Measurements from ENCODE around the gene IPPK.
A peak's percentile ranks its signal among the peaks of the same experiment; 100 is the strongest.

IPPK gene

DNA sequence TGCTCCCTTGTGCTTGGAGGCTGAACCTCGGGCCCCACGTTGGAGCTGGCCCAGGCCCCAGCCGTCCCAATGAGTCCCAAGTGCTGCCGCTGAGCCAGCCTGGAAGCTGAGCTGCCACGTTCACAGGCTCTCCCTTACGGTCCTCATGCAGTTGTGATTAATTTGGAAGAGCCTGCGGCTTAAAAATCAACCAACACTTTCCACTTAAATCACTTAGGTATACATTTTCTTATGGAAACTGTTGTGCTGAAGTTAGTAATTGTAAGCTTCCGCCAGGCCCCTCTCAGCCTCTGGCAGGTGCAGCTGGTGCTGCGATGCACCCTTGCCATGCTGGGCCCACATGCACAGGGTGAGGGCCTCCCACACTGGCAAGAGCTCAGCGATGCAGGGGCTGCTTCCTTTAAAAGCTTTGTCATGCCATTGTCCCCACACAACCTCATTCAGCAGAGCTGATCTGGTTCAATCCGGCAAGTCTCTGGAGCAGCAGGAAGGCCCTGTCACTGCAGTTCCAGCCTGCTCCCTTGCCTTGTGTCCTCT is 61.0 kb downstream of the IPPK start:
- intact Hi-C loops (cut with DNase I; ENCODE audit: low total_unique reads) = no loop called here
- TF ChIP-seq, protein P1, sequence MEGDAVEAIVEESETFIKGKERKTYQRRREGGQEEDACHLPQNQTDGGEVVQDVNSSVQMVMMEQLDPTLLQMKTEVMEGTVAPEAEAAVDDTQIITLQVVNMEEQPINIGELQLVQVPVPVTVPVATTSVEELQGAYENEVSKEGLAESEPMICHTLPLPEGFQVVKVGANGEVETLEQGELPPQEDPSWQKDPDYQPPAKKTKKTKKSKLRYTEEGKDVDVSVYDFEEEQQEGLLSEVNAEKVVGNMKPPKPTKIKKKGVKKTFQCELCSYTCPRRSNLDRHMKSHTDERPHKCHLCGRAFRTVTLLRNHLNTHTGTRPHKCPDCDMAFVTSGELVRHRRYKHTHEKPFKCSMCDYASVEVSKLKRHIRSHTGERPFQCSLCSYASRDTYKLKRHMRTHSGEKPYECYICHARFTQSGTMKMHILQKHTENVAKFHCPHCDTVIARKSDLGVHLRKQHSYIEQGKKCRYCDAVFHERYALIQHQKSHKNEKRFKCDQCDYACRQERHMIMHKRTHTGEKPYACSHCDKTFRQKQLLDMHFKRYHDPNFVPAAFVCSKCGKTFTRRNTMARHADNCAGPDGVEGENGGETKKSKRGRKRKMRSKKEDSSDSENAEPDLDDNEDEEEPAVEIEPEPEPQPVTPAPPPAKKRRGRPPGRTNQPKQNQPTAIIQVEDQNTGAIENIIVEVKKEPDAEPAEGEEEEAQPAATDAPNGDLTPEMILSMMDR (IDR thresholded peaks at IDR 0.05) = no peak

DNA sequence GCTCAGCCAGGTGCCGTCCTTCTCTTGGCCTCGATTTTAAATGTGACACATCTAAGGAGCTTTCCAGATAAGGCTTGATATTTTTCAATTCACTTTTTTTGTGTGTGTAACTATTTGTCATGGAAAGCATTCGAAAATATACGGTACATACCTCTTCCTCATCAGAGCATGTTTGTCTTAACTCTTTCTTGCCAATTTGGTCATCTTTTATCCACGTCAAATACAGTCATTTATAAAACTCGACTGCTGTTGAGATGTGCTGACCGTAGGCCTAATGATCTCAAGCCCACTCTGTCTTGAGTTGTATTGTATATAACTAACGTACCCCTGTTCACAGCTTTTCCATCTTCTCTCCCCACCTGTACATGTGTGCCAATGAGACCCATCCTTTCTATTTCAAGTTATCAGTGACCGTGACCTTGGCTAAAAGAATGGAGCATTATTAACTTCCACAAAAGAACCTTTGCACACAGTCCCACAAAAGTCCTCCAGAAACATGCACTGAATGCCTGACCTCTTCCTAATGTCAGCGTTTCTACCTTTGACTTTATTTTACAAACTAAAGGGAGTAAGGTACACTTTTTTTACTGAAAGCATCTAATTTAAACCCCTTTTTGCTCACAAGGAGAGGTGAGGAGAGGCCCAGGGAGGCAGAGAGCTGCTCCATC is 61.6 kb downstream of the IPPK start:
- Histone ChIP-seq H3K9me3 (no peaks in the 10 kb centered on the region), H3K27me3 (no peaks in the 10 kb centered on the region), H3K27ac (peak overlapping the region; percentile 72 to 74), H3K4me1 (peaks cover 0 to 38% (median 23%) of the 10 kb centered on the region in 4 donors), H3K36me3 (peaks cover 0 to 31% (median 18%) of the 10 kb centered on the region in 3 donors), H3K4me3 (no peak overlapping the region)
- DNase-seq = no peak
- TF ChIP-seq, protein P1 (IDR thresholded peaks at IDR 0.05) = no peak
- intact Hi-C loops (cut with DNase I; ENCODE audit: low total_unique reads) = no loop called here

More for the DNA sequence above, 61.0 kb downstream of the IPPK start:
- Histone ChIP-seq H3K4me1 (peaks cover 0 to 40% (median 23%) of the 10 kb centered on the region in 4 donors), H3K9me3 (no peaks in the 10 kb centered on the region), H3K4me3 (no peak overlapping the region), H3K36me3 (peaks cover 0 to 37% (median 19%) of the 10 kb centered on the region in 3 donors), H3K27ac (peak overlapping the region; percentile 72 to 74), H3K27me3 (no peaks in the 10 kb centered on the region)
- peak in 1 of 2 donors; percentile 82 for DNase-seq

DNA sequence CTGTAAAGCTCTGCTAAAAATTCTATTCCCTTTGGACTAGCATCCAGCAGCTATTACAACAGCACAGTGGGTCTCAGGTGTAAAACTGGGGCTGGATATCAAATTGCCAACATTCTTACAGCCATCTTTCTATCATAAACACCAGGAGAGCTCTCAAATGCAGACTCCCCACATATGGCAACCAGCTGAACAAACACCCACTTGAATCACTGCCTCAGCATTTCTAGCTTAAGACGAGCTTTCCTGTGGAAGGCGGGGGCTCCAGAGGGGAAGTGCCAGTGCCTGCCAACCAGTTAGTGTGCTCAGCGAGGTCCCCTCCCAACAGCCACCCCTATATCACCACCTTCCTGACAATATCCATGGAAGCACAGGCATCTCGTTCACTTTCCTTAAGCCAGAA is 62.2 kb downstream of the IPPK start:
- no peaks in the 10 kb centered on the region for H3K27me3 ChIP-seq
- TF ChIP-seq, protein P1 (IDR thresholded peaks at IDR 0.05) = no peak
- intact Hi-C loops (cut with DNase I; ENCODE audit: low total_unique reads) = no loop called here
- H3K4me1 ChIP-seq = peaks cover 0 to 38% (median 23%) of the 10 kb centered on the region in 4 donors
- peaks cover 0 to 25% (median 12%) of the 10 kb centered on the region in 3 donors for H3K36me3 ChIP-seq
- H3K4me3 ChIP-seq = no peak overlapping the region
- H3K9me3 ChIP-seq = no peaks in the 10 kb centered on the region
- DNase-seq = no peak
- peak overlapping the region; percentile 72 to 74 for H3K27ac ChIP-seq

DNA sequence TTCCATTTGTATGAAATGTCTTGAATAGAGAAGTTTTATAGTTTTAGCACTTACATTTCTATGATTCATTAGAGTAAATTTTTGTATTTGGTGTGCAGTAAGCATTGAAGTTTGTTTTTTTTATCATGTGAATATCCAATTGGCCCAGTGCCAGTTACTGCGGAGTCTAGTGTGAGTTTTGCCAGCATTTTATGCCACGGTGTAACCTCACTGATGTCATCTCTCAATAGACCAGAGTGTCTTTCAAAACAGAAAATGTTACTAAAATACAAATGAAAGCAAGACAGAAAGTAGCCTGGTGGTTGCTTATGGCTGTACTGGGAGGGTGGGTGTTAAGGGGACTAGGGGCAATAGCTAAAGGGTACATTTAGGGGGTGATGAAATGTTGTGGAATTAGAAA is 62.8 kb downstream of the IPPK start:
- Histone ChIP-seq H3K36me3 (peaks cover 0 to 18% (median 5%) of the 10 kb centered on the region in 3 donors), H3K4me3 (no peak overlapping the region), H3K9me3 (no peaks in the 10 kb centered on the region), H3K27me3 (no peaks in the 10 kb centered on the region), H3K27ac (peak overlapping the region; percentile 72 to 74), H3K4me1 (peaks cover 0 to 41% (median 23%) of the 10 kb centered on the region in 4 donors)
- intact Hi-C loops (cut with DNase I; ENCODE audit: low total_unique reads) = no loop called here
- TF ChIP-seq, protein P1 (IDR thresholded peaks at IDR 0.05) = peak in 1 of 2 experiments; percentile 24
- DNase-seq = no peak

DNA sequence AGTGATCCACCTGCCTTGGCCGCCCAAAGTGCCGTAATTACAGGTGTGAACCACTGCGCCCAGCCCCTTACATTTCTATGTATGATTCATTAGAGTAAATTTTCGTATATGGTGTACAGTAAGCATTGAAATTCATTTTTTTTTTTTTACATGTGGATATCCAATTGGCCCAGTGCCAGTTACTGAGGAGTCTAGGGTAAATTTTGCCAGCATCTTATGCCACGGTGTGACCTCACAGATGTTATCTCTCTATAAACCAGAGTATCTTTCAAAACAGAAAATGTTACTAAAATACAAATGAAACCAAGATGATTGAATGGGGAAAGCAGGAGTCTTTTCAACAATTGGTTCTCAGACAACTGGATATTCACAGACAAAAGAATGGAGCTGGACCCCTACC is 64.7 kb downstream of the IPPK start:
- Histone ChIP-seq H3K27ac (no peak overlapping the region), H3K27me3 (no peaks in the 10 kb centered on the region), H3K4me3 (no peak overlapping the region), H3K36me3 (no peaks in the 10 kb centered on the region), H3K4me1 (peaks cover 0 to 59% (median 39%) of the 10 kb centered on the region in 4 donors), H3K9me3 (no peaks in the 10 kb centered on the region)
- intact Hi-C loops (cut with DNase I; ENCODE audit: low total_unique reads) = no loop called here
- DNase-seq = no peak
- TF ChIP-seq, protein P1 (IDR thresholded peaks at IDR 0.05) = no peak
